Measurements from ENCODE around the gene ALKBH3. TPM values are rescaled to one million over a fixed set of nuclear protein-coding genes. Genes with fewer than 3 reads are reported as not detected.

Gene ALKBH3
- total RNA-seq, 6 experiments from 2014 or later: 24.0 to 35.9 (median 31.5) TPM

- Mint-ChIP-seq H3K27ac (no peak overlapping the region), H3K36me3 (ENCODE audit: low read depth) (no peaks in the 10 kb centered on the region), H3K9me3 (no peaks in the 10 kb centered on the region), H3K4me3 (no peak overlapping the region), H3K4me1 (ENCODE audit: low read depth) (peaks cover 11% of the 10 kb centered on the region), H3K27me3 (ENCODE audit: insufficient read depth) (peaks cover 33% of the 10 kb centered on the region)
- TF ChIP-seq CTCF (IDR thresholded peaks at IDR 0.05): no peak
- no peak for DNase-seq
Observed at GRCh38 chr11:43952401-43953342, 72.0 kb downstream of the ALKBH3 start.

- Mint-ChIP-seq H3K27ac (no peak overlapping the region), H3K4me3 (no peak overlapping the region), H3K4me1 (ENCODE audit: low read depth) (peaks cover 11% of the 10 kb centered on the region), H3K9me3 (peaks cover 4% of the 10 kb centered on the region; the same call in 1 of the 2 replicates), H3K27me3 (ENCODE audit: insufficient read depth) (peaks cover 33% of the 10 kb centered on the region), H3K36me3 (ENCODE audit: low read depth) (no peaks in the 10 kb centered on the region)
- TF ChIP-seq CTCF (IDR thresholded peaks at IDR 0.05): no peak
- no peak for DNase-seq
Observed at GRCh38 chr11:43953521-43953920, 72.9 kb downstream of the ALKBH3 start.

- Mint-ChIP-seq H3K4me3 (no peak overlapping the region), H3K27ac (no peak overlapping the region), H3K36me3 (ENCODE audit: low read depth) (no peaks in the 10 kb centered on the region), H3K9me3 (peaks cover 4% of the 10 kb centered on the region), H3K4me1 (ENCODE audit: low read depth) (peaks cover 11% of the 10 kb centered on the region), H3K27me3 (ENCODE audit: insufficient read depth) (peaks cover 36% of the 10 kb centered on the region)
- TF ChIP-seq CTCF (IDR thresholded peaks at IDR 0.05): no peak
- DNase-seq: no peak
Observed at GRCh38 chr11:43954241-43954640, 73.6 kb downstream of the ALKBH3 start.

- TF ChIP-seq CTCF (IDR thresholded peaks at IDR 0.05): no peak
- Mint-ChIP-seq H3K9me3 (peaks cover 4% of the 10 kb centered on the region), H3K36me3 (ENCODE audit: low read depth) (no peaks in the 10 kb centered on the region), H3K4me1 (ENCODE audit: low read depth) (peaks cover 11% of the 10 kb centered on the region), H3K27ac (no peak overlapping the region), H3K4me3 (no peak overlapping the region), H3K27me3 (ENCODE audit: insufficient read depth) (peaks cover 36% of the 10 kb centered on the region)
- no peak for DNase-seq
Observed at GRCh38 chr11:43955381-43956118, 74.9 kb downstream of the ALKBH3 start.

- Mint-ChIP-seq H3K9me3 (peaks cover 4% of the 10 kb centered on the region), H3K27ac (no peak overlapping the region), H3K4me3 (no peak overlapping the region), H3K36me3 (ENCODE audit: low read depth) (no peaks in the 10 kb centered on the region), H3K4me1 (ENCODE audit: low read depth) (peaks cover 17% of the 10 kb centered on the region), H3K27me3 (ENCODE audit: insufficient read depth) (peaks cover 22% of the 10 kb centered on the region)
- DNase-seq: no peak
- TF ChIP-seq CTCF (IDR thresholded peaks at IDR 0.05): no peak
Observed at GRCh38 chr11:43957571-43957970, 76.9 kb downstream of the ALKBH3 start.

Data from HFFc6 (cell line).